Heart left ventricle (tissue), 13 donors: Measurements from ENCODE around the gene KRTAP16-1.

Experiments used
- POLR2A ChIP-seq, 2 donors: fragments of 450-650 bp; IDR thresholded peaks; one replicate each; pipeline ENCODE4 v1.6.1; 2017; ENCODE audit warnings: antibody characterized with exemption in 2 of 2, mild to moderate bottlenecking in 2 of 2, moderate library complexity in 2 of 2
- TF ChIP-seq, protein P1 (sequence below), 12 donors: fragments of 200-600 bp; sonication (generic) in 4 of 12; IDR thresholded peaks; one replicate each; pipeline versions ENCODE4 v1.5.0 to v1.8.0; 2018 to 2022; ENCODE audit warnings: antibody characterized with exemption in 12 of 12, mild to moderate bottlenecking in 5 of 12
- donor health status: ischemic (EF 13 %, LVEDD 7.1; RV severe dilation, severe dysfunction).
- donor health status: DM: no; HTN: yes; CAD: no.
- donor health status: DM: no; HTN: no; CAD: no.
- donor health status: ischemic (EF 25% LVEDD 6.9; RV normal size, moderate dysfunction).
- donor health status: ischemic (EF 25% LVEDD 5.7; RV mildly dilated, moderate dysfunction).
- donor health status: ischemic (EF 35%, LVEDD 5.7; RV mildly dilated, moderate dysfunction).
- donor health status: nonischemic (EF 11% LVEDD 7.7; RV severe dilation, severe dysfunction).
- donor health status: DM: yes; HTN: yes; CAD: no.
- donor health status: PGD.
- donor health status: ischemic (EF 29% LVEDD 5.4; RV normal size, mild dysfunction).
- donor health status: nonischemic (EF 23%, LVEDD 6.1; RV moderate dilation, normal function).

DNA sequence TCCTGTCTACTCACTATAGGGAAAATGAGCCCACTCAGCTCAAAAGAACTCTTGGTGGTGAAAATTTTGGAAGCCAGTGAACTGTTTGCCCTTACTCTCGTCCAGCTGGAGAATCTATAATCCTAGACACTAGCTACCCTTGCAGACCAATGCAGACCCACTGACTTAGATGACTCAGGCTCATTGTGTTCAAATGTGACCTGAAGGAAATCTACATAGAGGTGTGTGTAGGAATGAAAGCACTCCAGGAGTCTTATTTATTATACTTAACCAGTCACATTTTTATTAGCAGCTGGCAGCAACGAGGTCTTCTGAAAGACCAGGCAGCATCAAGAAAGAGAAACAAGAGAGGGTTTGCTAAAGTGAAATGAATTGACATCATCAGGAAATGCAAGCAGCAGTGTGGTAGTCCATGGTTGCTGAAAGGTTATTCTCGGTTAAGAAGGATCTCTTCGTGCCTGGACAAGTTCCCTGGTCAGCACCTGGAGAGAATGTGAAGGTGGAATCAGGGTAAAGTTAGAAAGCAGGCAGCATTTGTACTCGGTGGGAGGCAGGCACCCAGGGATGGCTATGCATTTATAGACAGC lies 7.8 kb downstream of the KRTAP16-1 start:
- TF ChIP-seq, protein P1, sequence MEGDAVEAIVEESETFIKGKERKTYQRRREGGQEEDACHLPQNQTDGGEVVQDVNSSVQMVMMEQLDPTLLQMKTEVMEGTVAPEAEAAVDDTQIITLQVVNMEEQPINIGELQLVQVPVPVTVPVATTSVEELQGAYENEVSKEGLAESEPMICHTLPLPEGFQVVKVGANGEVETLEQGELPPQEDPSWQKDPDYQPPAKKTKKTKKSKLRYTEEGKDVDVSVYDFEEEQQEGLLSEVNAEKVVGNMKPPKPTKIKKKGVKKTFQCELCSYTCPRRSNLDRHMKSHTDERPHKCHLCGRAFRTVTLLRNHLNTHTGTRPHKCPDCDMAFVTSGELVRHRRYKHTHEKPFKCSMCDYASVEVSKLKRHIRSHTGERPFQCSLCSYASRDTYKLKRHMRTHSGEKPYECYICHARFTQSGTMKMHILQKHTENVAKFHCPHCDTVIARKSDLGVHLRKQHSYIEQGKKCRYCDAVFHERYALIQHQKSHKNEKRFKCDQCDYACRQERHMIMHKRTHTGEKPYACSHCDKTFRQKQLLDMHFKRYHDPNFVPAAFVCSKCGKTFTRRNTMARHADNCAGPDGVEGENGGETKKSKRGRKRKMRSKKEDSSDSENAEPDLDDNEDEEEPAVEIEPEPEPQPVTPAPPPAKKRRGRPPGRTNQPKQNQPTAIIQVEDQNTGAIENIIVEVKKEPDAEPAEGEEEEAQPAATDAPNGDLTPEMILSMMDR (IDR thresholded peaks at IDR 0.05) = no peak
- TF ChIP-seq POLR2A (IDR thresholded peaks at IDR 0.05) = no peak
